Sigmoid colon (tissue), 3 donors: ENCODE data around the gene ZNF133.

Experiments used
- POLR2A ChIP-seq, 2 donors: fragments of 450-650 bp; IDR thresholded peaks; one replicate each; pipeline ENCODE4 v1.6.1; 2016; ENCODE audit warnings: antibody characterized with exemption in 2 of 2, mild to moderate bottlenecking in 2 of 2, moderate library complexity in 2 of 2
- TF ChIP-seq, protein P1 (sequence below), 4 experiments: fragments of 450-650 bp in 3 of 4; fragments of 200-600 bp in 1 of 4; IDR thresholded peaks; one replicate each; pipeline ENCODE4 v1.5.1; 2016 to 2019; ENCODE audit warnings: antibody characterized with exemption in 4 of 4, mild to moderate bottlenecking in 3 of 4, moderate library complexity in 2 of 4

DNA sequence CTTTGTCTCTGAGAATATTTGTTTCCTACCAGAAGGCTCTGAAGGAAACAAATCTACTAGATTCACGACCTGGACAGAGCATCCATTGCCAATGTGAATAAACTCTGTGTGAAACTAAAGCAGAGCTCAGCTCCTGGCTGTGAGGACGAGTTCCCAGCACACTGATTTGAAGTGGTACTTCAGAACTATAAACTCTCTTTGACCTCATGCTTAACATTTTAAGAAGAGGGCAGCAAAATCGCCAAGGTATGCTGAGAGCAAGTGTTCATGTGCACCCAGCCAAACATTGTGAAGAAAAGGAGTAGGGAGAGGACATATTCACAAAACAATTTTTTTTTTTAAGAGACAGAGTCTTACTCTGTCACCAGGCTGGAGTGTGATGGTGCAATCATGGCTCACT, 33.7 kb upstream of the ZNF133 start:
- TF ChIP-seq, protein P1, sequence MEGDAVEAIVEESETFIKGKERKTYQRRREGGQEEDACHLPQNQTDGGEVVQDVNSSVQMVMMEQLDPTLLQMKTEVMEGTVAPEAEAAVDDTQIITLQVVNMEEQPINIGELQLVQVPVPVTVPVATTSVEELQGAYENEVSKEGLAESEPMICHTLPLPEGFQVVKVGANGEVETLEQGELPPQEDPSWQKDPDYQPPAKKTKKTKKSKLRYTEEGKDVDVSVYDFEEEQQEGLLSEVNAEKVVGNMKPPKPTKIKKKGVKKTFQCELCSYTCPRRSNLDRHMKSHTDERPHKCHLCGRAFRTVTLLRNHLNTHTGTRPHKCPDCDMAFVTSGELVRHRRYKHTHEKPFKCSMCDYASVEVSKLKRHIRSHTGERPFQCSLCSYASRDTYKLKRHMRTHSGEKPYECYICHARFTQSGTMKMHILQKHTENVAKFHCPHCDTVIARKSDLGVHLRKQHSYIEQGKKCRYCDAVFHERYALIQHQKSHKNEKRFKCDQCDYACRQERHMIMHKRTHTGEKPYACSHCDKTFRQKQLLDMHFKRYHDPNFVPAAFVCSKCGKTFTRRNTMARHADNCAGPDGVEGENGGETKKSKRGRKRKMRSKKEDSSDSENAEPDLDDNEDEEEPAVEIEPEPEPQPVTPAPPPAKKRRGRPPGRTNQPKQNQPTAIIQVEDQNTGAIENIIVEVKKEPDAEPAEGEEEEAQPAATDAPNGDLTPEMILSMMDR (IDR thresholded peaks at IDR 0.05): no peak
- no peak for TF ChIP-seq POLR2A (IDR thresholded peaks at IDR 0.05)
